Lower leg skin (tissue), 4 donors: ENCODE results near the gene MPP7. TPM values are rescaled to one million over a fixed set of nuclear protein-coding genes. Genes with fewer than 3 reads are reported as not detected.

Experiments used
- DNase-seq, 2 donors: peaks; one replicate each; pipeline ENCODE4 v3.0.0-alpha.2; 2019; ENCODE audit warnings: low spot score in 2 of 2
- H3K4me3 ChIP-seq: fragments of 200-600 bp; sonication (generic); 2 replicates; pipeline ENCODE4 v1.5.1; 2017; ENCODE audit warnings: mild to moderate bottlenecking, low read depth; ENCODE audit not compliant: poor library complexity, severe bottlenecking
- POLR2A ChIP-seq, 2 donors: fragments of 450-650 bp; IDR thresholded peaks; one replicate each; pipeline ENCODE4 v1.6.1; 2016 to 2017; ENCODE audit warnings: antibody characterized with exemption in 2 of 2, mild to moderate bottlenecking in 1 of 2, moderate library complexity in 1 of 2
- WGBS, 2 donors: methylation state at CpG; one replicate each; pipeline ENCODE4 v1.1.5; 2018; 5-methylcytosine and 5-hydroxymethylcytosine counted together
- intact Hi-C: fragments of 100-400 bp; cut with DNase I; formaldehyde crosslinking; loops from one replicate; pipeline ENCODE4 v1.15.0; 2023; ENCODE audit warnings: low total_unique reads
- total RNA-seq, 4 donors: library from RNA; depleted of rRNA; stranded (reverse); fragments of >200 nt; gene quantifications; one replicate each; pipeline ENCODE4 v1.1.0, GENCODE V29; 2016
- TF ChIP-seq, protein P1 (sequence below), 3 donors: fragments of 450-650 bp; IDR thresholded peaks; one replicate each; pipeline ENCODE4 v1.5.1; 2016; ENCODE audit warnings: antibody characterized with exemption in 3 of 3, mild to moderate bottlenecking in 3 of 3, moderate library complexity in 2 of 3

MPP7 gene
- total RNA-seq, 4 donors from 2014 or later, result 48.2 to 66.7 (median 59.0) TPM

DNA sequence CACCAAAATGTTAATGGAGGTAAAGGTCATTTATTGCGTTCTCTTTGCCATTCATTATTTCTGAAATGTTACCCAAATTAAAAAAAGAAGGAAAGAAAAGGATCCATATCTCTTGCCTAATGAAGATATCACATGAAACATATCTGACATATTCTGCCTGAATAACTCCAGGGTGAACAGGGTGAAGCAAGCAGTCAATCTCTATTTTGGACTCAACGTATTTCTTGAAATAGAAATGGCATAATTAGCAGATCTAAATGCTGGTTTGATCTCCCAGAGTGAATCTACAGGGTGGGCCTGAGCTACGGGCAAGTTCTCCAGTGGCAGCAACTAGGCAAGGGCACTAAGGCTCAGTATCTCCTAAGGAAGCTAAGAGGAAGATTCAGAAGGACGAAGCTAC is 24.0 kb downstream of the MPP7 start:
- no peak for DNase-seq
- 57 to 65% methylated on average over 4 of the region's 4 CpGs for WGBS, 2 donors
- intact Hi-C loops, result no loop called here
- TF ChIP-seq, protein P1, sequence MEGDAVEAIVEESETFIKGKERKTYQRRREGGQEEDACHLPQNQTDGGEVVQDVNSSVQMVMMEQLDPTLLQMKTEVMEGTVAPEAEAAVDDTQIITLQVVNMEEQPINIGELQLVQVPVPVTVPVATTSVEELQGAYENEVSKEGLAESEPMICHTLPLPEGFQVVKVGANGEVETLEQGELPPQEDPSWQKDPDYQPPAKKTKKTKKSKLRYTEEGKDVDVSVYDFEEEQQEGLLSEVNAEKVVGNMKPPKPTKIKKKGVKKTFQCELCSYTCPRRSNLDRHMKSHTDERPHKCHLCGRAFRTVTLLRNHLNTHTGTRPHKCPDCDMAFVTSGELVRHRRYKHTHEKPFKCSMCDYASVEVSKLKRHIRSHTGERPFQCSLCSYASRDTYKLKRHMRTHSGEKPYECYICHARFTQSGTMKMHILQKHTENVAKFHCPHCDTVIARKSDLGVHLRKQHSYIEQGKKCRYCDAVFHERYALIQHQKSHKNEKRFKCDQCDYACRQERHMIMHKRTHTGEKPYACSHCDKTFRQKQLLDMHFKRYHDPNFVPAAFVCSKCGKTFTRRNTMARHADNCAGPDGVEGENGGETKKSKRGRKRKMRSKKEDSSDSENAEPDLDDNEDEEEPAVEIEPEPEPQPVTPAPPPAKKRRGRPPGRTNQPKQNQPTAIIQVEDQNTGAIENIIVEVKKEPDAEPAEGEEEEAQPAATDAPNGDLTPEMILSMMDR (IDR thresholded peaks at IDR 0.05), result no peak
- no peak for TF ChIP-seq POLR2A (IDR thresholded peaks at IDR 0.05)
- no peak overlapping the region for H3K4me3 ChIP-seq

DNA sequence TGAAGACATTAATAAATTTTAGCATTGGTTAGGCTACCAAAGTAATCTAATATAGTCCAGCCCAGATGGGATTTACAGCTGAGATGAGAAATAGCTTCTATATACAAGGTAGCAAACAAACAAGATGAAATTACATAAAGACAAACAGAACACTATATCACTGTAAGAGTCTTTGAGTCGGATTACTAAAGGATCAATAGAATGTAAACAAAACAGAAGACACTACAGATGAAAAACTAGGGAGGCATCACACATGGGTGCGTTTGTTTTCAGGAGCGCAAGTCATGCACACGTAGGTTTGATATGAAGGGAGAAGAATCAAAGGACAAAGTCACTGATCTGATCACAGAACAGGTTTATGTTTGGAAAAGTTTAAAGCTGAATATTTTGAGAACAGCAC is 26.5 kb downstream of the MPP7 start:
- WGBS, 2 donors, result 92% methylated on average over 4 of the region's 4 CpGs
- H3K4me3 ChIP-seq, result no peak overlapping the region
- intact Hi-C loops, result no loop called here
- no peak for TF ChIP-seq POLR2A (IDR thresholded peaks at IDR 0.05)
- TF ChIP-seq, protein P1 (IDR thresholded peaks at IDR 0.05), result no peak
- no peak for DNase-seq

DNA sequence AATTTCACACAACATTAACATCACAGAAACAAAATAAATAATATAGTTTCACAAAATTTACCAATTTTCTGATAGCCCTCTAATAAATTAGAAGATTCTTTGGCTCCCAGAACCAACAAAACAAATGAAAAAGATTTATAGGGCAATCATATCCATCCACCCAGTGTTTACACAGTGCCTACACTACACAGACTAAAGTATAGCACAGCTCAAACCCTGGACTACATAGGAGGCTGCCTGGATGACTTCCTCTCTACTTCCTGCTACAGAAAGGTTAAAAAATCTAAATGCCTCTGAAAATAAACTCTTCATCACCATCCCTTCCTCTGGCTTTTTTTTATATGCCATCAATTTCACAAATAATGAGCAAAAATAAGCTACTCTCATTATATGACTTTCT is 28.4 kb downstream of the MPP7 start:
- TF ChIP-seq POLR2A (IDR thresholded peaks at IDR 0.05), result no peak
- TF ChIP-seq, protein P1 (IDR thresholded peaks at IDR 0.05), result no peak
- no peak for DNase-seq

DNA sequence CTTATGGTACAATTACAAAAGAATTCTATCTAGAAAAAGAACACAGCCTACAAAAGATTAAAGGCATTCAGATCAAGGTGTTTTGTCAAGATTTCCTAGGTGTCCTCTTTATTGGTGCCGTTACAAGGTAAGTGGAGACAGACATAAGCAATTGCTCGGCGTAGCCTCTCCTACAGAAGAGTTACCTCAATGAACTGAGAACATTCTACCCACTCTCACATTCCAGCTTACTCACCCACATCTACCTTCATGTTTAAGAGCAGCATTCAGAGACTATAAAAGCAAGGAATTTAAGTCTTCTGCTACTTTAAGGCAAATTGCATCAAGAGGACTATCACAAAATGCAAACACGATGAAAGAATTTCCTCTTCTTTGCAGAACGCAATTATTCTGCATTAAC is 29.5 kb downstream of the MPP7 start:
- WGBS, 2 donors, result 70 to 78% methylated on average over 5 of the region's 5 CpGs
- TF ChIP-seq POLR2A (IDR thresholded peaks at IDR 0.05), result no peak
- TF ChIP-seq, protein P1 (IDR thresholded peaks at IDR 0.05), result no peak
- intact Hi-C loops, result no loop called here
- DNase-seq, result no peak
- no peak overlapping the region for H3K4me3 ChIP-seq

More for the DNA sequence above, 28.4 kb downstream of the MPP7 start:
- no peak overlapping the region for H3K4me3 ChIP-seq
- intact Hi-C loops, result no loop called here

- no peak overlapping the region for H3K4me3 ChIP-seq
- WGBS, 2 donors, result 64 to 69% methylated on average over 9 of the region's 9 CpGs
- DNase-seq, result no peak
- intact Hi-C loops, result no loop called here
- no peak for TF ChIP-seq POLR2A (IDR thresholded peaks at IDR 0.05)
- TF ChIP-seq, protein P1 (IDR thresholded peaks at IDR 0.05), result no peak
Observed at GRCh38 chr10:28269842-28270456, 32.9 kb downstream of the MPP7 start.
